Mammary epithelial cell (primary cell): Measurements from ENCODE around the gene CARD9.

Experiments used
- EZH2 ChIP-seq: IDR thresholded peaks from 2 replicates; pipeline ENCODE4 v1.6.1; 2012; ENCODE audit warnings: low read length, inconsistent platforms, borderline replicate concordance
- TF ChIP-seq, protein P1 (sequence below), 2 donors: IDR thresholded peaks in 1 of 2; conservative IDR thresholded peaks in 1 of 2; 2 replicates each; pipeline ENCODE4 v1.5.1; 2011 to 2012; ENCODE audit warnings: inconsistent platforms in 2 of 2, low read length in 2 of 2, mild to moderate bottlenecking in 2 of 2, control low read depth in 1 of 2, low read depth in 1 of 2; ENCODE audit not compliant: insufficient read depth in 1 of 2; ENCODE audit errors: extremely low read depth in 1 of 2

DNA sequence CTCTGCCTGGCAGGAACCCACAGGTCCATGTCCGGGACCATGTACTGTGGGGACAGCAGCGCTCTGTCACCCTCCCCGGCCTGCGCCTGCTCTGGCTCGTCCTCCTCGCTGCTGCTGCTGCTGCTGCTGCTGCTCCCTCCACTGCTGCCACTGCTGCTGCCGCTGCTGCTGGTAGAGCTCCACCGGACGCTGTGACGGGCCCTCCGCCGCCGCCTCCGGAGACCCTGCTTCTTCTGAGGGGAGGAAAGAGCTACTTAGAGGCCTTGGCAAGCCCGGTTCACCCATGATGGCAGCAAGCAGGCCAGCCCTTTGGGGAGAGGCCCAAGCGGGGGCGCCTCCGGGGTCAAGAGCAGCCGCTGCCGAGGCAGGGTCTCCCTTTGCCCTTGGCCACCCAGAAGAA, 10.0 kb upstream of the CARD9 start:
- TF ChIP-seq, protein P1, sequence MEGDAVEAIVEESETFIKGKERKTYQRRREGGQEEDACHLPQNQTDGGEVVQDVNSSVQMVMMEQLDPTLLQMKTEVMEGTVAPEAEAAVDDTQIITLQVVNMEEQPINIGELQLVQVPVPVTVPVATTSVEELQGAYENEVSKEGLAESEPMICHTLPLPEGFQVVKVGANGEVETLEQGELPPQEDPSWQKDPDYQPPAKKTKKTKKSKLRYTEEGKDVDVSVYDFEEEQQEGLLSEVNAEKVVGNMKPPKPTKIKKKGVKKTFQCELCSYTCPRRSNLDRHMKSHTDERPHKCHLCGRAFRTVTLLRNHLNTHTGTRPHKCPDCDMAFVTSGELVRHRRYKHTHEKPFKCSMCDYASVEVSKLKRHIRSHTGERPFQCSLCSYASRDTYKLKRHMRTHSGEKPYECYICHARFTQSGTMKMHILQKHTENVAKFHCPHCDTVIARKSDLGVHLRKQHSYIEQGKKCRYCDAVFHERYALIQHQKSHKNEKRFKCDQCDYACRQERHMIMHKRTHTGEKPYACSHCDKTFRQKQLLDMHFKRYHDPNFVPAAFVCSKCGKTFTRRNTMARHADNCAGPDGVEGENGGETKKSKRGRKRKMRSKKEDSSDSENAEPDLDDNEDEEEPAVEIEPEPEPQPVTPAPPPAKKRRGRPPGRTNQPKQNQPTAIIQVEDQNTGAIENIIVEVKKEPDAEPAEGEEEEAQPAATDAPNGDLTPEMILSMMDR (conservative IDR thresholded peaks at IDR 0.05 in 1 of 2, IDR thresholded peaks at IDR 0.05 in 1 of 2; ENCODE audit: extremely low read depth in 1 of 2, insufficient read depth in 1 of 2, low read depth in 1 of 2, low read length in 2 of 2), result no peak
- no peak for TF ChIP-seq EZH2
